ENCODE data around the gene SCN1B.
"Not testable (repeated sequence)": the region's sequence is repeated elsewhere in the genome, so short reads cannot be mapped to it uniquely, and the experiment has no call there.

SCN1B gene

DNA sequence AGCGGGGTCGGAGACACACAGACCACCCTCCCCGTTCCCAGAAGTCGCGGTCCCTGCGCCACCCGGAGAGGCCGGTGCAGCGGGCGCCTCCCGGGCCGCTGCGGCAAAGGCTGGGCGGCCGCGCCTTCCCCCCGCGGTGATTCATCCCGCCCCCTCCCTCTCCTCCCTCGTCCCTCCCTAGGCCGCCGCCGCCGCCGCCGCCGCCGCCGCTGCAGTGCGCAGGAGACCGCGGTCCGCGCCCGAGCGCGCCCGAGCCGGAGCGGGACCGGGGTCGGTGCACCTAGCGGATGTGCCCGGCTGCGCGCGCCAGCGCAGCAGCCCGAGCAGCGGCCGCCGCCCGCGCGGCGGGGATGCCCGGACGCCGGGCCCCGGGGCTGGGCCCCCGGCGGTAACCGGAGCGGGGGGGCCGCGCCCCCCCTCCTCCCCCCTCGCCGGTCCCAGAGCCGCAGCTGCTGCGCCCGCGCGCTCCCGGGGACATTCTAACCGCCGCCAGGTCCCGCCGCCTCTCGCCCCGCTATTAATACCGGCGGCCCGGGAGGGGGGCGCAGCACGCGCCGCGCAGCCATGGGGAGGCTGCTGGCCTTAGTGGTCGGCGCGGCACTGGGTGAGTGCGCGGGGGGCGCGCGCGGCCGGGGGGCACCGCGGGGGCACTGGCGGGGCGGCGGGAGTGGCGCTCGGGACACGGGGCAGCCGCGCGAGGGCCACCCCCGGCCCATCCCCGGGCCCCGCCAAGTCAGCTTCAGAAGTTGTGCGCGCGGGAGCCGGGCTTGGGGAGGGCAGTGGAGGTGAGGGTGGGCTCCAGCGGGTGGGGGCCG, at the start of gene SCN1B:
Gene SCN1B, plus strand, starts transcription at position 214 of the 815 bp plus-strand sequence. Its CDS starts 351 bp downstream, at position 565.
- peak; percentile 50 for DNase-seq (ENCODE audit: low read depth)

DNA sequence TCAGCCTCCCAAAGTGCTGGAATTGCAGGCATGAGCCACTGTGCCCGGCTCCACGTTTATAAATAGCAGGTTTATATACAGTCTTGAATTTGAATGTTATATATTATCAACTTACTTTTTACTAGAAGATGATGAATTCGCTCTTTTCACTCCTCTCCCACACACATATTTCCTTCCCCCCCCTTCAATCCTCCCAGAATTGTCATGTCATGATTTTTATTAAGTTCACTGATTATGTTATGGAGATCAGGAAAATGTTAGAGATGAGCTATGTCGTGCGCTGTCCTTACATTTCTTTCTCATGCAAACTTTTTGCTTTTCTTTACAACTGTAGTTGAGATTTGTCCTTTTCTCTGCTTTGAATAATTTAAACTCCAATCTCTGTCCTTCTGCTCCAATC, 48.0 kb upstream of the SCN1B start:
- DNase-seq (ENCODE audit: low read depth) = no peak

- DNase-seq (ENCODE audit: low read depth) = no peak
Measured at GRCh38 chr19:34983786-34984185, 46.5 kb upstream of the SCN1B start.

- DNase-seq (ENCODE audit: low read depth) = no peak
Measured at GRCh38 chr19:34984287-34984686, 46.0 kb upstream of the SCN1B start.

DNA sequence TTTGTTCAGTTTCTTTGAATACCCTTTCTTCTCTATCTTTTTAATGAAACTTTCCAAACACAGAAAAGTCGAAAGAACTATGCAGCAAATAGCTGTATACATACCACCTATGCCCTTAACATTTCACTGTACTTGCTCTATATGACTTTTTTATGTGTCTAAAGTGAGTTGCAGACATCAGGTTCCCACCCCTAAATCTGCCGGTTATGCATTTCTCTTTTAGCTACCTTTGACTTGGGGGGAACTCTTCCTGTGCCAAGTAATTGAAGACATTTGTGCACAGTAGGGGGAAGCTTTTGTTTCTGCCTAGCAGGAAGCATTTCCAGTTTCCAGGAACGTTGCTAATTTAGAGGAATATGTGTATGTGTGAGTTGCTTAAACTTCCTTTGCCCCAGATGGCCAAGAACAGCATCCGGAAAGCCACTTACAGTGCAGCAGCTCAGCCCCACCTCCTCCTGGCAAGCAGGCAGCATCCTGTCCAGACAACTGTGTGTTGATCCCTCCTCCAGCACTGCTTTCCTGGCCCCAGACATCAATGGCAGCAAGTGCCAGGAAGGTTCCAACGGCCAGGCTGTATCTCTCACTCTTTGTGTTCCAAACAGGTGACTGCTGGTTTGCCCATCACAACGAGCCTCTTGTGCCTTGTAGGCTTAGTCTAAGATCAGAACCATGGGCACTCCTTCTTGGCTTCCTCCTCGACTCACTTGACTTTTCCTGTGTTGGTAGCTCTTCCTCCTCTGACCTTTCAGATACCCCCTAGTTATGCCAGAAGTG, 44.8 kb upstream of the SCN1B start:
- DNase-seq (ENCODE audit: low read depth) = no peak

GRCh38 chr19:34988119-34988518, 42.2 kb upstream of the SCN1B start:
- DNase-seq (ENCODE audit: low read depth) = no peak

DNA sequence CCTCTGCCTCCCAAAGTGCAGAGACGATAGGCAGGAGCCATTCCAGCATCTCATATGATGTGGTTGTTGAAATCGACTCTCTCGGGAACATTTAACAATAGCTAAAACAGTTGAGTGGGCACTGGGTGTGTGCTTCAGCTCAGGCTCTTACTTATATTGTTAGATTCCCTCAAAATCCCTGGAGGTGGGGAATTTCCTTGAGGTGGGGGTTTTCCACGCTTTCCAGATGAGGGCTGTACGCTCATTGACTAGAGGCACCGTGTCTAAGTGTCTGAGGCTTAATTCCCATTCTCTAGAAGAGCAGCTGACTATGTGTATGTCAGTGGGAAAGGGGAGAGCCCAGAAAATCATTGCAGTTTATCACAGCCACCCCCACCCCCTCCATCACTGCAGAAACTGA, 41.0 kb upstream of the SCN1B start:
- no peak for DNase-seq (ENCODE audit: low read depth)

DNA sequence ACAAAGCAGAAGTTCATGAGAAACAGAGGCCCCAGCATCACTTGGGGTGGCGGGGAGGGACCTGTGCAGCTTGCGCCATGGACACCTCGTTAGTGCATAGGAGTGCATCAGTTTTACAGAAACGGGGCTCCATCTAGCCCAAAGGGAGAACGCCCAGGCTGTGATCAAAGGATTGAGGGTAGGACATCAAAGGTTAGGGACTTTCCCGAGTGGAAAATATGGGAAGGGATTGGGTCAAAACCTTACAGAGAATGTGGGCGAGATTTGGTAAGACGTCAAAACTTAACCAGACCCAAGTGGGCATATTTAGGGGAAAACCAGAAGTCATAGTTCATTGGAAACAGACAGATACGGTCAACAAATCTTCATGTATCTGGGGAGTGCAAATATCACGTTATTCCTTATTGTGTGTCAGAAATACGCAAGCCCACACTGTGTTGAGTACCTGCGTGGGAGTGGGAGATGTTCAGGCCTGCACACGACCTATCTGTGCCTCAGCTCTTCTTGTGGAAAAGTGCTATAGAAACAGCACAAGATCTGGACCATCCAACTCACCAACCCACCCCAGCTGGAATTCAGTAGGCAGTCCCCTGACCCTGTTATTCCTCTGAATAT, 39.6 kb upstream of the SCN1B start:
- DNase-seq (ENCODE audit: low read depth) = no peak

- no peak for DNase-seq (ENCODE audit: low read depth)
Measured at GRCh38 chr19:34991542-34992333, 38.5 kb upstream of the SCN1B start.

- DNase-seq (ENCODE audit: low read depth) = not testable (repeated sequence)
Measured at GRCh38 chr19:34992582-34992981, 37.7 kb upstream of the SCN1B start.

DNA sequence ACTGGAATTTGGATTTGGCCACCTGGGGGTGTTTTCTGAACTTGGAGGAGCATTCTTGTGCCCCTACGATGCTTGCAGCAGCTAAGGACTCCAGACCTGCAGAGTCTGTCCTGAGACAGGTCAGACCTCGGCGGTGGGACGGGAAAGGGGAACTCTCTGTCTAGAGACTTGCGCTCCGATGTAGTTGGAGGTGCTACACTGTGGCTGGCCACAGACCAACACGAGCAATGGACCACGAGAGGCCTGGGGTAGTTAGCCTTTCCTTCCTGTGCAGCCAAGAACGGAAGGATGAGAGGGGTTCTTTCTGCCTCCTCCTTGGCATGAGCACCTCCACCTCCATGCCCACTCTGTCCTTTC, 36.0 kb upstream of the SCN1B start:
- no peak for DNase-seq (ENCODE audit: low read depth)

DNA sequence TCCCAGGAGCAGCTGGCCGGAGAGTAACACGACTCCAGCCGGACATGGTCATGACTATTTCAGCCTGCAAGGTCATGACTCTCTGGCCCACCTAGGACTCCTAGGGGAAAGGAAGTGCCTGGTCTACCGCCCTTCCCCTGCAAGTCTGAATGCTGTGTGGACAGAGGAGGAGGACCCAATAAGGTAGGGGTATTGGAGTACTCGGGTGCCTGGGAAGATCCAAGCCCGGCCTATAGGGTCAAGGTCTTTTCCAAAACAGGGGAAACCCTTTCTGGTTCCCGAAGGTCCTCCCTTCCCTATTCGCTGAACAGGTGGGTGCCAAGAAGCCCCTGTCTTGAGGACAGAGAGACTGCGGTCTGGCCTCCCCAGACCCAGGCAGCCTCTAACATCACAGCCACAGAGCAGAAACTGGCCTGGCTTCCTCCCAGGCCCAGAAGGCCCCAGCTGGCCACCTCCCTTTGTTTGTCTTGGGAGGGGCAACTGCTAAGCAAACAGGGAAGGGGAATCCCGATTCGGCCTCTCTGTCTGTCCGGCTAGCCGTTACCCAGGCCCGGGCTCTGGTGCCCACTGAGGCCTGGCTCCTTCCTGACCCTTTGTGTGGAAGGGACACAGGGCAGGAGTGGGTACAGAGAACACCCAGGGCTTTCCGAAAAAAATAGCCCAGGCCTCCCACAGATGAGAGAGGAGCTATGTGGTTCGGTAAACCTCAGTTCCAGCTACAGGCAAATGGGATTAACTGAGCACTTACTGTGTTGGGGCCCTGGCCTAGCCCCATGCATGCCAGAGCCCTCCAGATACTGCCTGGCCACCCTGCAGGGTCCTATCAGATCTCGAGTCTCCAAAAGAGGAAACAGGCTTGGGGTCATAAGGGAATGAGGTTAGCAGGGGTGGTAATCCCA, 35.4 kb upstream of the SCN1B start:
- DNase-seq (ENCODE audit: low read depth) = no peak

DNA sequence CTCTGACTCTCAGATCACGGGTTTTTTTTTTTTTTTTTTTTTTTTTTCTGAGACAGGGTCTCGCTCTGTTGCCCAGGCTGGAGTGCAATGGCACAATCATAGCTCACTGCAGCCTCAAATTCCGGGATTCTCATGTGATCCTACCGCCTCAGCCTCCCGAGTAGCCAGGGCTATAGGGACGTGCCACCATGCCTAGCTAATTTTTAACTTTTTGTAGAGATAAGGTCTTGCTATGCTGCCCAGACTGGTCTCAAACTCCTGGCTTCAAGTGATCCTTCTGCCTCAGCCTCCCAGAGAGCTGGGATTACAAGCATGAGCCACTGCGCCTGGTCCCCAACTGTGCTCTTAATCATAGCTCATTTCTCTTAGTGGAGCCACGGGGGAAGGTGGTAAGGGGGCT, 34.7 kb upstream of the SCN1B start:
- no peak for DNase-seq (ENCODE audit: low read depth)

- no peak for DNase-seq (ENCODE audit: low read depth)
Measured at GRCh38 chr19:34997071-34997617, 33.1 kb upstream of the SCN1B start.

GRCh38 chr19:34998224-34998623, 32.0 kb upstream of the SCN1B start:
- DNase-seq (ENCODE audit: low read depth) = not testable (repeated sequence)

GRCh38 chr19:34998777-34999497, 31.3 kb upstream of the SCN1B start:
- no peak for DNase-seq (ENCODE audit: low read depth)

- peak; percentile 48 for DNase-seq (ENCODE audit: low read depth)
Measured at GRCh38 chr19:34999498-35000337, 30.6 kb upstream of the SCN1B start, which contains the start of gene GRAMD1A. Gene GRAMD1A, plus strand, starts transcription at chr19:35000323. Its CDS starts 156 bp downstream, at chr19:35000479.

DNA sequence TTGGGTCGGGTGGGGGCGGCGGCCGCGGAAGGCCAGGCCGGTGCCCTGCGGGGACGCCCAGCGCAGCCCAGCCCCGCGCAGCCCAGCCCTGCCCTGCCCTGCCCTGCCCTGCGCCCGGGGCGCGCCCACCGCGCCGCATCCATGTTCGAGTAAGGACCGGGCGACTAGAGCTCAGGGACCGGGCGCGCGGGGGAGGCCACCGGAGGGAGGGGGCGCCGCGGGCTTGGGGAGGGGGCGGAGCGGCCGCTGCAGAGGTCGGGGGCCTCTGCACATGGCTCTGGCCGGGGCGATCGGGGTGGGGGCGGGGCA, 30.0 kb upstream of the SCN1B start:
- no peak for DNase-seq (ENCODE audit: low read depth)

All from stimulated activated CD8-positive, alpha-beta memory T cell treated with anti-CD3 and anti-CD28 coated beads, Interleukin-15, amount 100 ng/mL, for 24 hours (primary cell).